CD4-positive, CD25-positive, alpha-beta regulatory T cell (primary cell): ENCODE results near the gene HAGHL. TPM values are rescaled to one million over a fixed set of nuclear protein-coding genes. Genes with fewer than 3 reads are reported as not detected.

Experiments used
- ATAC-seq, 2 donors: fragments of 150-1000 bp; cut with Tn5 transposase; one replicate each; pipeline ENCODE4 v1.10.0; 2021; ENCODE audit warnings: low read depth in 2 of 2, moderate number of reproducible peaks in 2 of 2, moderate library complexity in 1 of 2
- DNase-seq, 3 donors: peaks; one replicate each; pipeline versions ENCODE4 v3.0.0 to v3.0.0-alpha.2; 2012 to 2022; ENCODE audit warnings: mixed read lengths in 1 of 3
- H3K27ac ChIP-seq: one replicate; pipeline ENCODE4 v1.7.0; 2013; ENCODE audit warnings: mild to moderate bottlenecking, low read length; ENCODE audit not compliant: insufficient read depth, poor library complexity, severe bottlenecking
- H3K27me3 ChIP-seq: one replicate; pipeline ENCODE4 v1.7.0; 2013; ENCODE audit warnings: low read length; ENCODE audit not compliant: control insufficient read depth, insufficient read depth
- H3K36me3 ChIP-seq: one replicate; pipeline ENCODE4 v1.7.0; 2013; ENCODE audit warnings: mild to moderate bottlenecking, low read length, moderate library complexity; ENCODE audit not compliant: control insufficient read depth, insufficient read depth
- H3K4me1 ChIP-seq: 2 replicates; pipeline ENCODE4 v1.7.0; 2013; ENCODE audit warnings: mild to moderate bottlenecking, low read length; ENCODE audit not compliant: insufficient read depth, control insufficient read depth, poor library complexity, severe bottlenecking
- H3K4me3 ChIP-seq: one replicate; pipeline ENCODE4 v1.7.0; 2013; ENCODE audit warnings: low read depth, mild to moderate bottlenecking, low read length, moderate library complexity
- H3K9me3 ChIP-seq, 2 experiments: 1 replicate in 1 of 2; 2 replicates in 1 of 2; pipeline ENCODE4 v1.7.0; 2013; ENCODE audit warnings: low read length in 2 of 2, mild to moderate bottlenecking in 1 of 2, moderate library complexity in 1 of 2; ENCODE audit not compliant: control insufficient read depth in 2 of 2
- H3K27ac Mint-ChIP-seq, 3 donors: one replicate each; pipeline ENCODE4 v1.8.0; 2020 to 2022; ENCODE audit warnings: mild to moderate bottlenecking in 3 of 3, mixed read lengths in 3 of 3, moderate library complexity in 2 of 3
- H3K27me3 Mint-ChIP-seq: one replicate; pipeline ENCODE4 v1.8.0; 2022; ENCODE audit warnings: mild to moderate bottlenecking, mixed read lengths
- H3K36me3 Mint-ChIP-seq: one replicate; pipeline ENCODE4 v1.8.0; 2020; ENCODE audit warnings: mixed read lengths
- H3K4me1 Mint-ChIP-seq, 4 donors: one replicate each; pipeline ENCODE4 v1.8.0; 2020 to 2022; ENCODE audit warnings: mixed read lengths in 4 of 4, mild to moderate bottlenecking in 1 of 4
- H3K4me3 Mint-ChIP-seq, 4 donors: one replicate each; pipeline ENCODE4 v1.8.0; 2020 to 2022; ENCODE audit warnings: mild to moderate bottlenecking in 4 of 4, mixed read lengths in 4 of 4, moderate library complexity in 3 of 4
- H3K9me3 Mint-ChIP-seq, 7 donors: one replicate each; pipeline ENCODE4 v1.8.0; 2020 to 2022; ENCODE audit warnings: mixed read lengths in 7 of 7, mild to moderate bottlenecking in 3 of 7, moderate library complexity in 2 of 7
- polyA plus RNA-seq, 4 donors: library from polyadenylated mRNA; unstranded; fragments of 300-500 nt; fragmentation: Illumina TruSeq; gene quantifications; one replicate each; pipeline ENCODE4 v1.2.3, GENCODE V29; 2021
- total RNA-seq: library from RNA; stranded (reverse); gene quantifications from one replicate; pipeline ENCODE4 v1.2.3, GENCODE V29; 2022

Gene HAGHL
- total and polyA plus RNA-seq, 5 donors from 2014 or later, result 2.2 to 15.6 (median 3.3) TPM

DNA sequence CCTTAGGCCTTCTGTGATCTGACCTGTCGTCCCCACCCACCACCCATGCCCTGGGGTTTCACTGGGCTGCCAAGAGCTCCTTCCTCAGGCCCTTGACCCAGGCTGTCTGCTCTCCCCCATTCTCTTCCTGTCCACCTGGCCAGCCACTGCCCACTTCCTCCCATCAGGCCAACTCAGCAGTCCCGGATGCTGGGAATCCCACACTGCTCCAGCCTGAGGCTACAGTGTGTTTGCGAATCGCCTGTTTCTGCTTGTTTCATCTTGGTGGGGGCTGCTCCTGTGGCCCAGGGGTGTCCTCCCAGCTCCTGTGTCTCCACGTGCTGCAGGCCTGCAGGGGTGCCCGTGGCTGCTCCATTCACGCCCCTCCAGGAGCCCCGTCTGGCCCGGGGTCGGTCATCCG lies 12.8 kb upstream of the HAGHL start:
- Mint-ChIP-seq H3K27me3 (peaks cover 20% of the 10 kb centered on the region), H3K4me3 (peak overlapping the region in 2 of 4 donors; percentile 63 to 77), H3K36me3 (no peaks in the 10 kb centered on the region), H3K27ac (no peak overlapping the region), H3K4me1 (peaks cover 0 to 19% (median 5%) of the 10 kb centered on the region in 4 donors), H3K9me3 (no peaks in the 10 kb centered on the region)
- Histone ChIP-seq H3K4me3 (no peak overlapping the region), H3K9me3 (no peaks in the 10 kb centered on the region), H3K4me1 (peaks cover 19% of the 10 kb centered on the region), H3K36me3 (no peaks in the 10 kb centered on the region), H3K27me3 (no peaks in the 10 kb centered on the region), H3K27ac (no peak overlapping the region)
- no peak for DNase-seq
- no peak for ATAC-seq

- Mint-ChIP-seq H3K4me1 (peaks cover 0 to 27% (median 10%) of the 10 kb centered on the region in 4 donors), H3K9me3 (no peaks in the 10 kb centered on the region)
- peak; percentile 88 to 89 for ATAC-seq
These were observed 12.1 kb upstream of the HAGHL start, which contains the start of gene METRN for GRCh38 chr16:714558-715476. TSS of gene METRN (plus strand) at chr16:715118. CDS start at chr16:715290, 172 bp downstream.

DNA sequence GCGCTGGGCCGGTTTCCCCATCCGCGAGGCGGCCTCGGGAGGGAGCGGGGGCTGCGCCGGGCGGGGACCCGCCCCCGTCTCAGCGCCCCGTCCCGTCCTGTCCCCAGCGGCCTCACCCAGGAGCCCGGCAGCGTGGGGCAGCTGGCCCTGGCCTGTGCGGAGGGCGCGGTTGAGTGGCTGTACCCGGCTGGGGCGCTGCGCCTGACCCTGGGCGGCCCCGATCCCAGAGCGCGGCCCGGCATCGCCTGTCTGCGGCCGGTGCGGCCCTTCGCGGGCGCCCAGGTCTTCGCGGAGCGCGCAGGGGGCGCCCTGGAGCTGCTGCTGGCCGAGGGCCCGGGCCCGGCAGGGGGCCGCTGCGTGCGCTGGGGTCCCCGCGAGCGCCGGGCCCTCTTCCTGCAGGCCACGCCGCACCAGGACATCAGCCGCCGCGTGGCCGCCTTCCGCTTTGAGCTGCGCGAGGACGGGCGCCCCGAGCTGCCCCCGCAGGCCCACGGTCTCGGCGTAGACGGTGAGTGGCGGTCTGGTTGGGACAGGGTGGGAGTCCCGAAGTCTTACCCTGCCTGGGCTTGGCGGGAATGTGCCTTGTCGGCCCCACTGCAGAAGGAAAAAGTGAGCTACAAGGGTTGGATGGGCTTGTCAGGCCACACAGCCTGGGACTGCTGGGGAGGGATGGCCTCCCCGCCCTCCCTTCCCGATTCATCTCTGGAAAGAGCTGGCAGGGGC lies 11.3 kb upstream of the HAGHL start:
- peaks cover 0 to 34% (median 12%) of the 10 kb centered on the region in 4 donors for H3K4me1 Mint-ChIP-seq
- ATAC-seq, result peak; percentile 3 to 4
- DNase-seq, result no peak
- Histone ChIP-seq H3K27me3 (no peaks in the 10 kb centered on the region), H3K4me1 (peaks cover 34% of the 10 kb centered on the region), H3K27ac (no peak overlapping the region), H3K9me3 (no peaks in the 10 kb centered on the region), H3K4me3 (no peak overlapping the region), H3K36me3 (no peaks in the 10 kb centered on the region)
- H3K27ac Mint-ChIP-seq, result no peak overlapping the region
- H3K4me3 Mint-ChIP-seq, result peak overlapping the region; percentile 61 to 81 (median 78)
- peaks cover 14% of the 10 kb centered on the region for H3K27me3 Mint-ChIP-seq
- no peaks in the 10 kb centered on the region for H3K9me3 Mint-ChIP-seq
- no peaks in the 10 kb centered on the region for H3K36me3 Mint-ChIP-seq

More at GRCh38 chr16:714558-715476, 12.1 kb upstream of the HAGHL start, which contains the start of gene METRN:
- H3K27me3 Mint-ChIP-seq, result peaks cover 17% of the 10 kb centered on the region
- H3K36me3 ChIP-seq, result no peaks in the 10 kb centered on the region
- H3K27ac ChIP-seq, result no peak within 1 kb of the TSS
- no peak within 1 kb of the TSS for H3K4me3 ChIP-seq
- H3K27ac Mint-ChIP-seq, result no peak within 1 kb of the TSS
- no peaks in the 10 kb centered on the region for H3K36me3 Mint-ChIP-seq
- H3K9me3 ChIP-seq, result no peaks in the 10 kb centered on the region
- H3K4me3 Mint-ChIP-seq, result peak within 1 kb of the TSS; percentile 61 to 81 (median 78)
- H3K4me1 ChIP-seq, result peaks cover 26% of the 10 kb centered on the region
- no peaks in the 10 kb centered on the region for H3K27me3 ChIP-seq
- DNase-seq, result peak; percentile 81 to 88 (median 85)

DNA sequence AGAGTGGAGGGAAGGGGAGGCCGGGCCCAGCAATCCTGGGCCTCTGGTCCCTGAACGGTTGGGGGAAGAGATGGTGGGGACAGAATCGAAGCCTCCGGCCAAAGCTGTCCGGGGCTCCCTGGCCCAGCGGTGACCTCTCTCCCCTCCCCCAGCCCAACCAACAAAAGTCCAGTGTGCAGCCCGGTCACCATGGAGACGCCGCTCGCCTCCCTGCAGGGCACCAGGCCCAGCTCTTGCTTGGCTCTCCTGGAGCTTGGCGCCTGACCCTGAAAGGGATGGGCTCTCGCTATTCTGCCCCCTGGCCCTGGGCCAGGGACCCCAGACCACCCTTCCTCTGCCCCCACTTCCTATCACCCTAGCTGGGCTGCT lies 10.7 kb upstream of the HAGHL start:
- no peaks in the 10 kb centered on the region for H3K36me3 ChIP-seq
- H3K4me3 ChIP-seq, result no peak overlapping the region
- no peaks in the 10 kb centered on the region for H3K27me3 ChIP-seq
- Mint-ChIP-seq H3K4me3 (peak overlapping the region; percentile 61 to 81 (median 78)), H3K27me3 (peaks cover 12% of the 10 kb centered on the region), H3K4me1 (peaks cover 0 to 34% (median 12%) of the 10 kb centered on the region in 4 donors), H3K27ac (no peak overlapping the region), H3K36me3 (no peaks in the 10 kb centered on the region), H3K9me3 (no peaks in the 10 kb centered on the region)
- peaks cover 37% of the 10 kb centered on the region for H3K4me1 ChIP-seq
- H3K9me3 ChIP-seq, result no peaks in the 10 kb centered on the region
- H3K27ac ChIP-seq, result no peak overlapping the region
- DNase-seq, result no peak
- no peak for ATAC-seq

DNA sequence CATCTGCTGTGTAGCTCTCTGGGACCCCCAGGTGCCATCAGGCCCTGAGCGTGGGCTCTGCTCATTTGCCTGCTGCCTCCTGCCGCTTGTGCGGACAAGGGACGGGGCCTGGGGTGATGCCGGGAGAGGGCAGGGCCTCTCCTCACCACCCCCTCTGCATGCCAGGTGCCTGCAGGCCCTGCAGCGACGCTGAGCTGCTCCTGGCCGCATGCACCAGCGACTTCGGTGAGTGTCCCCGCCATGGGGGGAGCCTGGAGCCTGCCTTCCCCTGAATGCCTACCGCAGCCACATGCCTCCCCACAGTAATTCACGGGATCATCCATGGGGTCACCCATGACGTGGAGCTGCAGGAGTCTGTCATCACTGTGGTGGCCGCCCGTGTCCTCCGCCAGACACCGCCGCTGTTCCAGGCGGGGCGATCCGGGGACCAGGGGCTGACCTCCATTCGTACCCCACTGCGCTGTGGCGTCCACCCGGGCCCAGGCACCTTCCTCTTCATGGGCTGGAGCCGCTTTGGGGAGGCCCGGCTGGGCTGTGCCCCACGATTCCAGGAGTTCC lies 10.1 kb upstream of the HAGHL start:
- H3K27me3 Mint-ChIP-seq, result peaks cover 8% of the 10 kb centered on the region
- ATAC-seq, result no peak
- Histone ChIP-seq H3K27me3 (no peaks in the 10 kb centered on the region), H3K9me3 (no peaks in the 10 kb centered on the region), H3K4me3 (no peak overlapping the region), H3K27ac (no peak overlapping the region), H3K36me3 (no peaks in the 10 kb centered on the region), H3K4me1 (peaks cover 44% of the 10 kb centered on the region)
- H3K9me3 Mint-ChIP-seq, result no peaks in the 10 kb centered on the region
- H3K36me3 Mint-ChIP-seq, result no peaks in the 10 kb centered on the region
- H3K4me3 Mint-ChIP-seq, result peak overlapping the region in 3 of 4 donors; percentile 61 to 81 (median 75)
- H3K4me1 Mint-ChIP-seq, result peaks cover 0 to 34% (median 12%) of the 10 kb centered on the region in 4 donors
- no peak overlapping the region for H3K27ac Mint-ChIP-seq
- DNase-seq, result no peak

DNA sequence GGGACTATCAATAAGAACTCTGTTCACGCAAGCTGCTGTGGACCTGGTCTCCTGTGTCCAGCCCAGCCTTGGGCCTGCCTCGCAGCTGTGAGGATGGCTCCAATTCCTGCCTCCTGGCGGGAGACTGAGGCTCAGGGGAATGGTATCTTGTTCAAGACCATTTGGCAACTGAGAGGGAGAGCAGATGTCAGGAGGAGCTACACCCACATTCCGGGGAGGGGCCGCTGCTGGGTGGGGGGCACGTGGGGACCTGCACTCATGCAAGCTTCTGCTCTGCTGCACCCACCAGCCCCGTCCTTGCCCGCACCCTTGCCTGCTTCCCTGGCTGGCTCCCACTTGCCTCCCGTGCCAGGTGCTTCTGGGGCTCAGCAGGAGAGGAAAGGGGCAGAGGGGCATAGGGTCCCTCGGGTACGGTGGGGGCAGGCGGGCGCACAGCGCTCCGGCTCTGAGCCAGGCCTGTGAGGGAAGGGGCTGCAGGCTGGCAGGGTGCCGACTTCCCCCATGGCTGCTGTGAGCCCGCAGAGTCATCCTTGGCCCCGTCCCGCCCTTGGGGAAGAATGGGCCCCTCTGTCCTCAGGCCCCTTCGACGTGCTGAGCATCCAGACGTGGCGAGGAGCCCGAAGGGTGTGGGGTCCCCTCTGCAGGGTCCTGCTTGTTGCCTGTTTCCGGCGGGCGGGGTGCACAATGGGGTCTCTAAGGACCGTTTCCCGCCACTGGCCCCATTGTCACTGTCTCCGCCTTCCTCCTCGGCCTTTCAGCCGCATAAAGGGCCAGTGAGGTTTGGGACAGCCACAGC lies 9.3 kb upstream of the HAGHL start:
- H3K9me3 Mint-ChIP-seq, result no peaks in the 10 kb centered on the region
- H3K27ac Mint-ChIP-seq, result no peak overlapping the region
- Histone ChIP-seq H3K4me1 (peaks cover 51% of the 10 kb centered on the region), H3K9me3 (no peaks in the 10 kb centered on the region), H3K27me3 (no peaks in the 10 kb centered on the region), H3K4me3 (no peak overlapping the region), H3K36me3 (no peaks in the 10 kb centered on the region), H3K27ac (no peak overlapping the region)
- peaks cover 0 to 42% (median 12%) of the 10 kb centered on the region in 4 donors for H3K4me1 Mint-ChIP-seq
- ATAC-seq (no peak), DNase-seq (no peak)
- H3K27me3 Mint-ChIP-seq, result peaks cover 8% of the 10 kb centered on the region
- no peak overlapping the region for H3K4me3 Mint-ChIP-seq
- H3K36me3 Mint-ChIP-seq, result no peaks in the 10 kb centered on the region

DNA sequence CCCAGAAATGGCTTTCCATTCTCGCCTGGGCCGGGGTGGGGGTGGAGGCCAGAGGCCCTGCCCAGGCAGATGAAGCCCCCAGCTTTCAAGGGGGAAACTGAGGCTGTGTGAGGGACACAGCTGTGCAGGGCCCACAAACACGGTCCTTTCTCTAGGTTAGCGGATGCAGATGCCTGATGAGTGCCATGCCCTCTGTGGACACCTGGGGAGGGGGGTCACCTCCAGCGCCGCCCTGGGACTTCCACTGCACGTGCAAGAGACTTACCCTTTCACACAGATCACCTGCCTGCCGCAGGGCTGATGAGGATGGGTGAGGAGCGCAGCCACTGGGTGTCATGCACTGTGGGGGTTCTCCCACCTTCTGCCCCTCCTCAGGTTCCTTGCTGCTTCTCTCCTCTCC lies 8.5 kb upstream of the HAGHL start:
- H3K27ac ChIP-seq, result no peak overlapping the region
- Mint-ChIP-seq H3K27ac (no peak overlapping the region), H3K9me3 (no peaks in the 10 kb centered on the region), H3K4me1 (peaks cover 0 to 46% (median 10%) of the 10 kb centered on the region in 4 donors), H3K36me3 (no peaks in the 10 kb centered on the region), H3K4me3 (peak overlapping the region in 3 of 4 donors; percentile 90 to 93 (median 91)), H3K27me3 (peaks cover 8% of the 10 kb centered on the region)
- no peak overlapping the region for H3K4me3 ChIP-seq
- H3K27me3 ChIP-seq, result no peaks in the 10 kb centered on the region
- ATAC-seq, result no peak
- no peaks in the 10 kb centered on the region for H3K36me3 ChIP-seq
- no peaks in the 10 kb centered on the region for H3K9me3 ChIP-seq
- H3K4me1 ChIP-seq, result peaks cover 56% of the 10 kb centered on the region
- no peak for DNase-seq
